Right lobe of liver (tissue), 6 donors: ENCODE results near the gene COL21A1. TPM values are rescaled to one million over a fixed set of nuclear protein-coding genes. Genes with fewer than 3 reads are reported as not detected.

Source experiments
- ATAC-seq, 4 donors: fragments of 200-7000 bp; cut with Tn5 transposase; one replicate each; pipeline ENCODE4 v1.9.1; 2020; ENCODE audit warnings: mild to moderate bottlenecking in 4 of 4, moderate library complexity in 4 of 4
- DNase-seq, 3 donors: peaks; one replicate each; pipeline ENCODE4 v3.0.0-alpha.2; 2020
- H3K27ac ChIP-seq, 3 donors: fragments of 200-600 bp; one replicate each; pipeline ENCODE4 v1.8.0; 2022
- H3K27me3 ChIP-seq, 2 donors: fragments of 200-600 bp; one replicate each; pipeline ENCODE4 v1.8.0; 2022
- H3K36me3 ChIP-seq, 4 donors: fragments of 200-600 bp; sonication (generic) in 1 of 4; one replicate each; pipeline versions ENCODE4 v1.5.1 to v1.8.0; 2017 to 2022; ENCODE audit warnings: control low read depth in 1 of 4
- H3K4me1 ChIP-seq, 4 donors: fragments of 200-600 bp; sonication (generic) in 1 of 4; one replicate each; pipeline versions ENCODE4 v1.5.1 to v1.8.0; 2017 to 2022; ENCODE audit warnings: control low read depth in 1 of 4
- H3K4me3 ChIP-seq, 3 donors: fragments of 200-600 bp; one replicate each; pipeline ENCODE4 v1.8.0; 2022
- H3K9me3 ChIP-seq, 4 donors: fragments of 200-600 bp; sonication (generic) in 1 of 4; one replicate each; pipeline versions ENCODE4 v1.5.1 to v1.8.0; 2017 to 2022; ENCODE audit warnings: control low read depth in 1 of 4
- CTCF ChIP-seq, 4 donors: fragments of 200-600 bp in 3 of 4; fragments of 450-650 bp in 1 of 4; IDR thresholded peaks; one replicate each; pipeline versions ENCODE4 v1.5.1 to v1.8.0; 2016 to 2022; ENCODE audit warnings: antibody characterized with exemption in 4 of 4, mild to moderate bottlenecking in 2 of 4
- POLR2A ChIP-seq: fragments of 450-650 bp; IDR thresholded peaks from one replicate; pipeline ENCODE4 v1.6.1; 2017; ENCODE audit warnings: antibody characterized with exemption, mild to moderate bottlenecking
- WGBS: methylation state at CpG from one replicate; pipeline ENCODE4 v1.1.6; 2018; ENCODE audit warnings: low coverage, low lambda C conversion rate; ENCODE audit not compliant: insufficient coverage; ENCODE audit errors: missing lambda C conversion rate; 5-methylcytosine and 5-hydroxymethylcytosine counted together
- intact Hi-C, 2 donors: fragments of 100-400 bp; cut with DNase I; formaldehyde crosslinking; loops; one replicate each; pipeline versions ENCODE4 v1.11.2 to v1.14.1; 2022
- total RNA-seq, 6 experiments: library from RNA; depleted of rRNA in 2 of 6; stranded (reverse); fragments of >200 nt in 2 of 6; fragmentation: NEBNext Ultra II Directional in 3 of 6; extraction: Animal tissue kit (Norgen Biotek cat#: 25700) in 3 of 6; gene quantifications; one replicate each; pipeline versions ENCODE4 v1.1.0 to v1.2.4, GENCODE V29; 2016 to 2023
- donor health status: DM: no; HTN: yes; CAD: no.
- donor health status: DM: no; HTN: no; CAD: no.
- donor health status: DM: no; HTN: no; CAD: no.
- donor health status: DM: no; HTN: yes; CAD: no.
- donor health status: DM: no; HTN: yes; CAD: no.

The COL21A1 gene
- total RNA-seq, 6 experiments from 2014 or later: 0.11 to 0.73 (median 0.50) TPM

GRCh38 chr6:56144538-56145324 lies 102.6 kb downstream of the COL21A1 start:
- DNase-seq: no peak
- no peak for TF ChIP-seq POLR2A
- TF ChIP-seq CTCF (IDR thresholded peaks at IDR 0.05): no peak
- no peaks in the 10 kb centered on the region for H3K9me3 ChIP-seq
- no peak overlapping the region for H3K4me3 ChIP-seq
- H3K27me3 ChIP-seq: no peaks in the 10 kb centered on the region
- H3K4me1 ChIP-seq: no peaks in the 10 kb centered on the region
- ATAC-seq: no peak
- H3K36me3 ChIP-seq: no peaks in the 10 kb centered on the region
- no peak overlapping the region for H3K27ac ChIP-seq
- intact Hi-C loops: no loop called here
- 56% methylated on average over 4 of the region's 4 CpGs for WGBS

GRCh38 chr6:56143796-56144195 lies 103.6 kb downstream of the COL21A1 start:
- Histone ChIP-seq H3K36me3 (no peaks in the 10 kb centered on the region), H3K27ac (no peak overlapping the region), H3K9me3 (no peaks in the 10 kb centered on the region), H3K4me3 (no peak overlapping the region), H3K4me1 (no peaks in the 10 kb centered on the region), H3K27me3 (no peaks in the 10 kb centered on the region)
- intact Hi-C loops: no loop called here
- 25% methylated on average over 2 of the region's 2 CpGs for WGBS
- ATAC-seq (no peak), DNase-seq (no peak)
- no peak for TF ChIP-seq POLR2A
- no peak for TF ChIP-seq CTCF (IDR thresholded peaks at IDR 0.05)

- Histone ChIP-seq H3K27me3 (no peaks in the 10 kb centered on the region), H3K4me1 (no peaks in the 10 kb centered on the region), H3K27ac (no peak overlapping the region), H3K9me3 (no peaks in the 10 kb centered on the region), H3K36me3 (no peaks in the 10 kb centered on the region), H3K4me3 (no peak overlapping the region)
- ATAC-seq: no peak
- no peak for DNase-seq
- intact Hi-C loops: no loop called here
- no peak for TF ChIP-seq POLR2A
Observed at GRCh38 chr6:56140090-56140489, 107.3 kb downstream of the COL21A1 start.

GRCh38 chr6:56115715-56116114 lies 131.7 kb downstream of the COL21A1 start:
- H3K27me3 ChIP-seq: no peaks in the 10 kb centered on the region
- ATAC-seq: no peak
- H3K9me3 ChIP-seq: peaks cover 0 to 3% (median 0%) of the 10 kb centered on the region in 4 donors
- intact Hi-C loops: no loop called here
- H3K4me3 ChIP-seq: no peak overlapping the region
- H3K27ac ChIP-seq: no peak overlapping the region
- H3K4me1 ChIP-seq: no peaks in the 10 kb centered on the region
- DNase-seq: no peak
- TF ChIP-seq CTCF (IDR thresholded peaks at IDR 0.05) (no peak), POLR2A (no peak)
- no peaks in the 10 kb centered on the region for H3K36me3 ChIP-seq

- Histone ChIP-seq H3K27ac (no peak overlapping the region), H3K27me3 (no peaks in the 10 kb centered on the region), H3K36me3 (no peaks in the 10 kb centered on the region), H3K4me1 (no peaks in the 10 kb centered on the region), H3K4me3 (no peak overlapping the region), H3K9me3 (no peaks in the 10 kb centered on the region)
- intact Hi-C loops: no loop called here
- no peak for DNase-seq
- TF ChIP-seq CTCF (IDR thresholded peaks at IDR 0.05): no peak
- no peak for TF ChIP-seq POLR2A
- no peak for ATAC-seq
Observed at GRCh38 chr6:56109149-56109548, 138.2 kb downstream of the COL21A1 start.
